HG03060 (cell line): Measurements from ENCODE around the gene FMNL2.

Experiments
- ATAC-seq: cut with Tn5 transposase; IDR thresholded peaks from one replicate; pipeline ENCODE4 v1.9.1; 2021; ENCODE audit warnings: low read depth, moderate number of reproducible peaks; ENCODE audit not compliant: unreplicated experiment

FMNL2 gene

DNA sequence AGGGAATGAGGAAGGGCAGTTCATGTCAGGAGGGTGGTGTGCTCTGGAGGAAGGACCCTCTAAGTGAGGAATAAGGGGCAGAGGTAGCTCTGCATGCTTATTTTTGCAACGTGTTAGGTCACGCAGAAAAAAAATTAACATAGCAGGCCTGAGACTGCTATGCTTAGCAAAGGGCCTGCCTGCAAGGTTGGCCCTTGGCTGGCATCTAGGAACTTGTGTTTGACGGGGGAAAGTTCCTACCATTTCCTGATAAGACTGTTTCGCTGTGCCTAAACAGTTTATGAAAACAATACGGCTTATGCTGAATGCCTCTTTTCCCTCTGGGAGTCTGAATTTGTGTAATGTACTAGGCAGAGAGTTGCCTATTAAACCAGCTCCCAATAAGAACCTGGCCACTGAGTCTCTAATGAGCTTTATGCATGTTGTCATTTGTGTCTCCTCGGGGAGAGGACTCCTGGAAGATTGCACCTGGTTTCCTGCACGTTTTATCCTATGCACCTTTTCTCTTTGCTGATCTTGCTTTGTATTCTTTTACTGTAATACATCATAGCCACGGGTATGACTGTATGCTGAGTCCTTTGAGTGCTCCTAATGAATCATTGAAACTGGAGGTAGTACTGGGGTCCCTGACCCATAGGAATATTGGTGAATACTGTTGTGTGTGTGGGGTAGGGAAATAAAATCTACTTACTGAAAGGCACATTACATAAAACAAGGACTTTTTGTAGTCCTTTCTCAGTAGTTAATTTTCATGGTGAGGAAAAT, 213.3 kb downstream of the FMNL2 start:
- ATAC-seq: no peak

DNA sequence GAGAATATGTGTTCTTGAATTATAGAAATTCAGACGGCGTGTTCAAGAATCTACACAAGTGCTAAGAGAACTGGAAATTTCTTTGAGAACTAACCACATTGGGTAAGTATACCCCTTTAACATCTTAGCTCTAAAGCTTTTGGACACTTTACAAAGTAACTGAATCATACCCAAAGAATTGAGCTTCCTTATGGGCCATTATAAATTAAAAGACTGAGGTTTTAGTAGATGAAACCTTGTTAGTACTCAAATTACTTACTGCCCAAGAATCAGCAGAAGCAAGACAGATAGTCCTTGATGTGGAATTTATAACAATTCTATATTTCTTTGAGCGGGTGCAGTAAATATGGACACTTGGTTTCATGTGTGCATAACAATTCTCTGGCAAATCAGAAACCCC, 214.0 kb downstream of the FMNL2 start:
- no peak for ATAC-seq

DNA sequence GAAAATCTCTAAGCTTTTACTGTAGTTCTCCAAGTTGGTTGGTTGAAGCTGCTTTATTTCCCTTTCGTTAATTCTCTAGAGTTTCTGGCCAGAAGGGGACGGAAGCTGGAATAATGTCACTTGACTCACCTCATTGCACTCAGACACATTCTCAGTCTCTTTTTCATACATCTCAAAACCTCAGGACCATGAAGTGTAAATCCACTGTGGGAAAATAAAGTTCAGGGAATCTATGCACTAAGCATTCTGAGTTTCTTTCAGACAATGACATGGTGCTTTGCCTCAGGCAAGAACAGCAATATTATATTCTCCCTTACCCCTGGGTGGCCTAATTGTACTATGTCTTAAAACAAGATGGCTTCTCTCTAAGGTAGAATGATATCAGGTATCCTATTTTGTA, 214.4 kb downstream of the FMNL2 start:
- no peak for ATAC-seq

DNA sequence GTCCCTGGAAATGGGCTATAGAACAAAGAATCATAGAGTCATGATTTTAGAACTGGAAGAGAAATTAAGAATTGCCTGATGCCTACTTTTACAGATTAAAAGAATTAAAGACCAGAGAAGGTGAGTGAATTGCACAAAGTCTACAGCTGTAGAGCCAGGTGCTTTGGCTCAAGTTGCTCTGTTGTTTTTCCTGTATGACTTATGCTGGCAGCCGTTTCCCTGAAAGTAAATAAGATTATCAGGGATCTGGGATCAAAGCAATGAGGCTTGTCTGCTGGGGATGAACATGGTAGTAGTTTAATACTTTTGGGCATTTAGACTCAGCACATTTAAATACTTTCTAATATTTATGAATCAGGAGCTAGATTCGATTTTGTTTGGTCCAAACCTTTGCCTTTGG, 215.4 kb downstream of the FMNL2 start:
- ATAC-seq: no peak

DNA sequence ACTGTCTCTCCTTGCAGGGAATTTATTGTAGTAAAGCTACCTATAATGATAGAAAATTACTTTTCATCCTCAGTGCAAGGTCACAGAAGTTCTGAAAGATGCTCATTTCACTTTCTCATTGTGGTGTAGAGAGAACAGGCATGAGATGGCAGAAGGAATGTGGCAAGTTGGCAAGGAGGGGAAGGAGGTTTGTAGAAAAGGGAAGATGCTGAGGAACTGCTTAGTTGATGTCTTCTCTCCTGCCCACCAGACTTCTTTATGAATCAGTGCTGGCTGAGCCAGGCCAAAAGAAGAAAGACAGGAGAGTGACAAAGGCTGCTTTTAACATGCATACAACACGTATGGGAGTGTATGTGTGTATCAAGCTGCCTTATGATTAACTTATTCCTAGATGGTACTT, 217.9 kb downstream of the FMNL2 start:
- ATAC-seq: no peak

DNA sequence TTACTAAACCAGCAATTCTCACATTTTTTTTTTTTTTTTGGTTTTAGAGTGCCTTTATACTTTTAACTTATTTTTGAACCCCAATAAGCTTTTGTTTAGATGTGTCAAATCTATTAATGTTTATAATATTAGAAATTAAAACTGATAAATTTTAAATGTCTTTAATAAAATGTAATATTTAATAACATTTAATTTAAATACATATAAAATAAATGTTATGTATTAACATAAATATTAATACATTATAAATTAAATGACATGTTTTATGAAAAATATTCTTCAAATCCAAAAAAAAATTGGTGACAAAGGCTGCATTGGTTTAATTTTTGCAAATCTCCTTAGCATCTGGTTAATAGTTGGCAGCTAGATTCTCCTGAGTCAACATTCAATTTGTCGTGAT, 218.5 kb downstream of the FMNL2 start:
- no peak for ATAC-seq

DNA sequence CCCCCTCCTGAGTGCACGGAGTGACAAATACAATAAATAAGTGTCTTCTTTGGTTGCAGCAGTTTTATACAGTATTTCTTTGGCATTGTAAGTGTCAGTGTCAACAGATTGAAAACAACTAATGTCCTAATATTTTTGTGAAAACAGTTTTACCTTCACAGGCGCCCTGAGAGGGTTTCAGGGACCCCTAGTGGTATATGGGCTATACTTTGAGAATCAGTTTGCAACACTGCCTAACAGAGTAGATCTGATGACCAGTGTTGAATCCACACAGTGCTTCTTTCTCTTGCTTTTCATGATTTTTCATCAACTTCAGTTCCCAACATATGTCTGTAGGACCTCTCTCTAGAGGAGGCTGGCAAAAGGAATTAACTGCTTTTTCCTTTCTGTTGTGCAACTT, 220.1 kb downstream of the FMNL2 start:
- ATAC-seq: no peak

DNA sequence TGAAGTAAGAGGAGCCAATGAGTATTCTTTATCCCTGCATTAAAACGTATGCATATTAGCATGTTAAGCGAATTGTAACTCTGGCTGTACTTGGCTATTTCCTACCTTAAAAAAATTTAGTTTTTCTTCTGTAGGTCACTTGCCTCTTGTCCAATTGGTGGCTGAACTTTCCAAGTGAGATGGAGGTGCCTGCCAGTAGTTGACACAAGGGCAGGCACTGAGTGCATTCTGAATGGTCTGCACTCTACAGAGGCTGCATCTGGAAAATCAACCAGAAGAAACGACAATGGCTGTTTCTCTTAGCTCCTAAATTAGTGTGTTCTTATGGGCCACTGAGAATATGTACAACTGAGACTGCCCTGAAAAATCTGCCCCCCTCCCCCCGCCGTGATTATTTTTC, 221.5 kb downstream of the FMNL2 start:
- no peak for ATAC-seq

DNA sequence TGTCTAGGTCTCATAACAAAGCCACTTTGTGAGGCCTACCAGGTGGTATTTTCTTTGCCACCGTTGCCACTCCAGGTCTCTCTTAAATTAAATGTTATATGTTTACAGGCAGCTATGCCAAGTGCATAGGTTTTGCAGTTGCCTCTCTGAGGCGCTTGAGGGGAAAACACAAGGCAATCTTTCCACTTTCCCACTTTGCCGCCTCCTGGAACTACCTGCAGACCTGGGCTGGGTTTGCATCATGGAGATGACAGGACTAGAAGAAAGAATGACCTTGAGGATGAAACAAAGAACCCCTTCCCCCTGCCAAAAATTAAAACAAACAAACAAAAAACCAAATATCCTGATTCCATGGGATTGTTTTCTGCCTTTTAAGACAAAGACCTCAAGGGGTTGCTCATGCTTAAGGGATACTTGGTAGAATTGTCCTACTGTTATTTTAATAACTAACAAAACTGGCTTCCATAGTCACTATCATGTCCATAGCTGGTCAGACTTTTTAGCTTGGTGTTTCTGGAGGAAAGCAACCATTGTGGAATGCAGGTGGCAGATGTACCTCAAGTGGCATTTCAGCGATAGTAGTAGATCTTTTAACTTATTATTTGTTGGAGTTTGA, 222.4 kb downstream of the FMNL2 start:
- no peak for ATAC-seq

DNA sequence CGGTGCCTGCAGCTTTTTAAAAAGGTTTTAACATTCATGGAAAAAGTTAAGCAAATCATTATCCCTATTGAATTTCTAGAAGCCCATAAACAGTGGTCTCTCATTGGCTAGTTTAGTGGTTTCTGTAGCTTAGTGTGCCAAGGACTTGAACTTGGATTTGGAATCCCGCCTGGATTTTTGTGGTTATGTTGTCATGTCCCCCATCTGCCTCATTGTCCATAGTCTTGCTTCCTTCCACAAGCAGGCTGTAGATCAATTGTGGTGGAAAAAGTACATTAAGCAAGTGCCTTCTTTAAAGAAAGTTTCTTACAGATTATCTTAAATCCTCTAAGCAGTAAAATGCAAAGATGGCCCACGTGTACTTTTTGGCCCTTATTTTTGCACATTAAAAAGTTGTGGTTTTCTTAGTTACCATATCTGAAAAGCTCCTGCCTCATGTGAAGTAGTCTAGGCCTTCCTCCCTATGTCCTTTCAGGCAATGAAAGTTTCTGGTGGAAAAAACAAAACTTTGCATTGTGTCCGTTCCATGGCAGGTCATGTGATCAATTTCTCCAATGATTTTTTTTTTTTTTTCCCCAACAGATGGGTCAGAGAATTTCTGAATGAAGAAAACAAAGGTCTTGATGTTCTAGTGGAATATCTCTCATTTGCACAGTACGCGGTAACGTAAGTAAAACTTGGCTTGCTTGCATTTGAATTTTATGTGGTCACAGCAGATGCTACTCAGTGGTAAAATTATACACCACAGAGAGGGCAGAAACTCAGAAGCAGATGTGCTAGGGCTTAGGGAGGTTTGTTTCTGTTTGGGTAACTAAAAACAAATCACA, 223.4 kb downstream of the FMNL2 start:
- no peak for ATAC-seq

DNA sequence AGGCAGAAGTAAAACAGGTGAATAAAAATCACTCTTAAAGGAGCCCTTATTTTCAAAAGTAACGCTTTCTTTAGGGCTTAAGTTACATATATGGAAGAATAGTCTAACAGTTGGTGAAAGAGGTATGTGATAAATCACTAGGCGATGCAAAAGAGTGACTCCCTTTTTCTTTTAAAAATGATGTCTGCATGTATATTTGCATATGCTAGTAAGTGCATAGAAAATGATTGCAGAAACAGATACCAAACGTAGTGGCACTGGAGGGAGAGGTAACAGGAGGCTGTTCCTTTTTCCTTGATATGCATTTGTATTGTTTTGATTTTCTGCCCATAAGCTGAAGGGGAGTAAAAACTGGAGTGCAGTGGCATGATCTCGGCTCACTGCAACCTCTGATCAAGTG, 224.0 kb downstream of the FMNL2 start:
- no peak for ATAC-seq

DNA sequence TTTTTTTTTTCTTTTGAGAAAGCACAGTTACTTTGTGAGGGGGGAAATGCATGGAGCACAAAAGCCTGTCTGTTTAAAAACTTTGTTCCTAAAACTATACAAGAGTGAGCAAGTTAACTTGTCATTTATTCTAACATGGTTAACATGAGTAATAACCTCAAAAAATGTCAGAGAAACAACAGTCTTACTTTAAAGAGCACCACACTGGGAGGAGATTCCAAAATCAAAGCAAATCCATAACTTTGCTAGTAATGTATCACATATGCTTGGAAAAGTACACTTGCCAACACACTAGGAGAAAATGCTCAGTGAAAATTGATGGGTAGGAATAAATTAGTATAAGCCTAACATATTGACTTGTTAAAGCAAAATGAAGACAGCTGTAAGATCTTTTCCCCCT, 225.2 kb downstream of the FMNL2 start:
- ATAC-seq: no peak

DNA sequence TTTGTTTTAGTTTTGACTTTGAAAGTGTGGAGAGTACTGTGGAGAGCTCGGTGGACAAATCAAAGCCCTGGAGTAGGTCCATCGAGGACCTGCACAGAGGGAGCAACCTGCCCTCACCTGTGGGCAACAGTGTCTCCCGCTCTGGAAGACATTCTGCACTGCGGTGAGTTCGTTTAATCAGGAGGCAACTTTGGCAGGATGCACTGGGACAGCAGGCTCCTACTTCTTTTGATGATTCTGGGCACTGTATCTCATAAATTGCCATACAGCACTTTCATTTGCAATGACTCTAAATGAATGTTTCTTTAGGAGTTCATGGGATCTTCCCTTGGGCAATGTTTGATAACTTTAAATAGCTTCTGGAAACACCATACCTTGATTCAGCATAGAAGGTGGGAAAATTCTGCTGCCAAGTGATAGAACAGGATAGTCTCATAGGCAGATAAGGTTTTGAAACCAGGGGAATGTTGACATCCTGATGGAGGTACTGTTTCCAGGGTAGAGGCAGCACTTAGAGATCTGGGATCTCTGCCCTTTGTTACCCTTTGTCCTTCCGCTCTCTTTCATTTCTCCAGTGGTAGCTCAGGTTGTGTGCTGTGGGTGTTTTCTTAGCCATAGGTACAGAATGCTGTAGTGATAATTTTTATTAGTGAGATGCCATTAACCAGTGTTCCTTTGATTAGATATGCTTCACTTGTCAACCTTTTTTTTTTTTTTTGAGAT, 226.1 kb downstream of the FMNL2 start:
- ATAC-seq: no peak

DNA sequence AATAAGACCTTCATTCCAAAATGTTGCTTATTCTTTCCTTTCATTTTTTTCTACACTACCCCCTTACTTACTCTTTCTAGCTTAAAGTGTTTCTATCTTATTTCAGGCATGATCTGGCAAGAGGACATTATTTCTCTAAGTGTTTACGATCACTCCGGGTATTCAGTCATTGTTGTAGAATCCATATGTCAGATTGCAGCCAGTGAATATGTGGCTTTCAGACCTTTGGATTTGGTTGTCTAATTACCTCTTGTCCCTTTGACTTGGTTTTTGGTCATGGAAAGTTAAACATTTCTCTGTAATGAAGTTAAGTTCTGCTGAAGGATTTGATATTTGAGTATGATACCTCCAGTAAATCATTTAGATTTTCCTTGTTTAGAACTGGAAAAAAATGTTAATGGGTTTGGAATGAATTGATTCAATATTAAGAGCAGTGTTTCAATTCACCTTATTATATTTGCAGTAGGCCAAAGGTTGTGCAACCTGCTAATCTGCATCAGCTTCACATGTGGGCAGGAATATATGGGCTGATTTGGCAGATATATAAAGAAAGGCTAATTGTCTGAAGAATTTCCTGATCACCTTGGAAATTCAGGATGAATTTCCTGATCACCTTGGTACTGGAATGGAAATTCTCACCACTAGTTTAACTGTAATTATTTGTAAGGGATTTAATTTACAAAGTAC, 227.4 kb downstream of the FMNL2 start:
- ATAC-seq: no peak

DNA sequence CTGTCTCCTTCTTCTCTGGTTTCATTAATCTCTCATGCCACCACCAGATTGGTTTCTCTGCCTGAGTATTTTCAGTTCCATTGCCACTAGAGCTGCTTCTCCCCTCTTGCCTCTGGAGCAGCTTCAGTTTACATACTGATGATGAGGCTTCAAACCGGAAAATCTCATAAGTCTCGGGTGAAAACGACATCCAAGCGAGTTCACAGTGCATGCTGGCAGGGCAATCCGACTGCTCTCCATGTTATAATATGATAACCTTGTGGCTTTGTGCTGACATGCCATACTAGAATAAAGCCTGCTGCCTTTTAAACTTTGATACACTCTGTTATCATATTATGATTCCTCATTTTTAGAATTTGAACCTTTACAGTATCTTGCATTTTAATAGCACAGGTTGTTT, 228.8 kb downstream of the FMNL2 start:
- ATAC-seq: no peak

DNA sequence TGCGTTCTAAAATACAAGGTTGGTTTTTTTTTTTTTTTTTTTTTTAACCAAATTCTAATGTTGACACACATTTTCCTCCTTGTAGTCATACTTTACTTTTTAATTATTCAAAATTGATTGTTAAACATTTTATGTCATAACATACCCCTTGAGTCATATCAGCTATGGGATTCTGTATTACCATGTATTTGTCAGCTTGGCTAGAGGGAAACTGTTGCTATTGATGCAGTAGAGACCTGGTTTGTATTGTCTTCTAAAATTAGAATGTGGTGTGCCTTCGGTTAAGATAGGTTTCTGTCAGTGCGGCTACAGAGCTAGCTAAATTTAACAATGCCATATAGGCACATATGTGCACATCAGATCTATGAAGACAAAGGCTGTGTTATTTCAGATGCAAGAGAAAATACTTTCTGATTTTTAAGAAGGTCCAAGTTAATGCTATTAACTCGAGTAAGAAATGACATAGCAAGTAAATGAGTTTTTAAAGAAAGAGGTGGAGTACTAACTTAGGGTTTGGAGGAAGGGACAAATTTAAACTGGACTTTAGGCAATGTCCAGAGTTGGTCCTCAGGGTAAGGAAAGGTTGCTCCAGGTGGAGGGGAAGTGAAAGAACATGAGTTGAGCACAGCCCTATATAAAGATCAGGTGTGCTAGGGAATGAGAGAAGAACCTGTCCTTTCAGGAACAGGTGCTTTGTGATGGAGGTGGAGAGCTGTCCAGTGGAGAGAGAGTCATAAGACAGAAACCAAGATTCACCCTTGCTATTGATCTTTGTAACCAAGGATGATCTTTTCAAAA, 230.0 kb downstream of the FMNL2 start:
- ATAC-seq: peak; percentile 91

DNA sequence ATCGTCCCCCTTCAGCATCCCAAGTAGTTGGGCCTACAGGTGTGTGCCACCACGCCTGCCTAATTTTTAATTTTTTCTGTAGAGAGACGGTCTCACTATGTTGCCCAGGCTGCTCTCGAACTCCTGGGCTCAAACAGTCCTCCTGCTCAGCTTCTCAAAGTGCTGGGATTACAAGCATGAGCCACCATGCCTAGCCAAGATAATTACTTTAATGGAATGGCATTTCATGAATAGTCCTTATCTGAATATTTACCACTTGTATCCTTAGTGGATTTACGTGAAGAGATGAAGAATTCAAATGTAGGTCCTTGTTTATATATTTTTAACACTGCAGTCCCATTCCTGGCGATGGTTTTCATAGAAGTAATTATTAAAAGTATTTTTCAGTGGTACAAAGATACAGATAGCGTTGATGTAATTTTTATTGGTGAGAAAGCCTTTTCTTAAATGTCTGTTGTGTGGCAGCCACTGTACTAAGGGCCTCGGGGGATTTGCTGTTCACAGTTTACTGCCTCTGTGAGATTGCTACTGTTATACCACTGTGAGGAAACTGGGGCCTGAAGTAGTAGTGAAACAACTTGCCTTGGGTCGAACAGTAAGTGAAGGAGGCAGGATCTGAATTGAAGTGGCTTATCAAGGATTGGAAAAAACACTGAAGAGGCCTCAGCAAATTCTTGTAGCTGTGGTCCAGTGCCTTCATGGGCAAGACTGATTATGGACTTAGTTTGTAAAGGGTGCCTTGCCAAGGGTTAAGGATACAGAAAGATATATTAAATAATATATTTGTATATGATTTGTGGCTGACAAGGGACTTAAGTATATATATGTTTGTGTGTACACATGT, 231.1 kb downstream of the FMNL2 start:
- peak; percentile 38 for ATAC-seq

DNA sequence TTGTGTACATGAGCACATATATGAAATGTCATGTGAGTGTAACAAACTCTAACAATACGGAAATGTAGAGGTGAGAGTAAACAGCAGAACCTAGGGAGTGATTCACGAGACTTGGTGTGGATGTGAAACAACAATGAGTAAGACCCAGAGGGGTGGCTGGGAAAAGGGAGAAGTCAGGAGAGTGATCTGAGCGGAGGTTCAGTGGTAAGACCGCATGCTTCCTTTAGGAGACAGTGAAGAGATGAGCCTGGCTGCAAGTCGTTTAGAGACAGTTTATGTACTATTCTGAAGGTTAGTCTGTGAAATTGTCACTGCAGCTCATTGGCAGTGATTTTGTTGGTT, 231.7 kb downstream of the FMNL2 start:
- peak; percentile 17 for ATAC-seq

DNA sequence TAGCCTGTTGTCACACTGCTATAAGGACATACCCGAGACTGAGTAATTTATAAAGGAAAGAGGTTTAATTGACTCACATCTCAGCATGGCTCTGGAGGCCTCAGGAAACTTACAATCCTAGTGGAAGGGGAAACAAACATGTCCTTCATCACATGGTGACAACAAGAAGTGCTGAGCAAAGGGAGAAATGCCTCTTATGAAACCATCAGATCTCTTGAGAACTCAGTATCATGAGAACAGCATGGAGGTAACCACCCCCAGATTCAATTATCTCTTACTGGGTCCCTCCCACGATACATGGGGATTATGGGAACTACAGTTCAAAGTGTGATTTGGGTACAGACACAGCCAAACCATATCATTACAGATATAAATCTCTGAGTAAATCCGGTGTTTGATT, 233.6 kb downstream of the FMNL2 start:
- ATAC-seq: no peak
